Smooth muscle cell of the brain vasculature (primary cell): ENCODE results near the gene EFCAB7.

Experiments used
- DNase-seq: peaks from one replicate; pipeline ENCODE4 v3.0.0-alpha.2; 2012; ENCODE audit warnings: low read depth, low spot score

The EFCAB7 gene, protein sequence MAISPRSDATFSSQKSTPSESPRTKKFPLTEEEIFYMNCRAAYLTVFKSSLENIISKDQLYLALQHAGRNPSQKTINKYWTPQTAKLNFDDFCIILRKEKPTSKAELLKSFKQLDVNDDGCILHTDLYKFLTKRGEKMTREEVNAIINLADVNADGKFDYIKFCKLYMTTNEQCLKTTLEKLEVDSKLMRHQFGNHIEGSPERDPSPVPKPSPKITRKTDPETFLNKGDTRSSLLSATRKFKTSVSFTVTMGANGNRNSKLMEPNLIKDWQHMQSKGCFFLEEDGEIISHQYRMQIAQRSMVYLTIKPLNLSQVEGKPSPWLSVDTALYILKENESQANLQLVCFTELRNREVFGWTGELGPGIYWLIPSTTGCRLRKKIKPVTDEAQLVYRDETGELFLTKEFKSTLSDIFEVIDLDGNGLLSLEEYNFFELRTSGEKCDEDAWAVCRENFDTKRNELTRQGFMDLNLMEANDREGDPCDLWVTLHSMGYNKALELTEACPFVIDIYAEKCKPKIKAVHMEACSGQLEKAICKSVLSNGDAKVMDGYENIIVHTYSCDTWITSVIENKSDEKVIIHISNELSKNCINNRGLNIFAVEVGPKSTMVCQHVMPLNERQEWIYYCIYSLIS

DNA sequence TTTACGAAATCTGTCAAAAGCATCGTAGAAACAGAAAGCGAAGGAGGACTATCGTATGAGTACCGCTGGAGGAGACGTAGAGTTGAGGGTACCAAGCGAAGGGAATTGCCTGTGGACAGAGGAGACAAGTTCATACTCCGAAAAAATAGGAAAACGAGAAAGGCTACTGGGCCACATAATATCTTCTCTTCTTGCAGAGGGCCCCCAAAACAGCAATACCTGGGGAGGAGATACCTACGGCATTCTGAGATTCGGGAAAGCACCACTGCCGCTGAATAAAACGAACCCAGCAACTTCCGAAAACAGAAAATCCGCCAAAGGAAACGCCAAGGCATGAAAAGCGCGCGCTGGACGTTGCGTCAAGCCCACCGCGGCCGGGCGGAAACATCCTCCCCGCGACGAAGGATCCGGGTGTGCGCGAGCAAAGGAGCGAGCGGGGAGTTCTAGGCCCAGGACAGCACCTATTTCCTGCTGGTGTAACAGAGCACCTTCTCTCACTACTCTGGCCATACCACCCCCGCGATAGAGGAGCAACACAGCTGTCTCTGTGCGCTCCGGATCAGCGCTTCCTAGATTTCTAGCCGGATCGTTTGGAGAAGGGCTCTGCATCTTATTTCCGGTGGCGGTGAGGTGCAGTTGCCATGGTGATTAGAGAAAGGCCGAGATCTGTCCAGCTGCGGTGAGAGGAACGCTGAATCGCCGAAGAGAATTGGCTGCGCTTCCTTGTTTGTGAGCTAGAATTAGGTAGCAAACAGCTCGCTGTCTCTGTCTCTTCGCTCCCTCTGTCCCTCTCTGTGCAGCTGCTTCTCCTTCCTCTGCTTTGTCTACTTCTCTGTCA lies at the start of gene EFCAB7, which contains the start of gene ITGB3BP:
TSS of gene EFCAB7 (plus strand) at position 635 of the 838 bp plus-strand sequence. CDS start 2,048 bp downstream, outside the sequence.
TSS of gene ITGB3BP (minus strand) at position 335 of the 838 bp plus-strand sequence. CDS start at position 243, 92 bp downstream.
- peak; percentile 82 for DNase-seq

DNA sequence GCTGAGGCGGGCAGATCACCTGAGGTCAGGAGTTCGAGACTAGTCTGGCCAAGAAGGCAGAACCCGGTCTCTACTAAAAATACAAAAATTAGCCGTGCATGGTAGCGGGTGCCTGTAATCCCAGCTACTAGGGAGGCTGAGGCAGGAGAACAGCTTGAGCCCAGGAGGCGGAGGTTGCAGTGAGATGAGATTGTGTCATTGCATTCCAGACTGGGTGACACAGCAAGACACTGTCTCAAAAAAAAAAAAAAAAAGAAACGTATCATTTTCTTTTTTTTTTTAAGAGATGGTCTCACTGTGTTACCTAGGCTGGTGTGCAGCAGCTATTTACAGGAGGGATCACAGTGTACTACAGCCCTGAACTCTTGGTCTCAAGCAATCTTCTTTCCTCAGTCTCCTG lies 47.6 kb upstream of the EFCAB7 start:
- DNase-seq = no peak

DNA sequence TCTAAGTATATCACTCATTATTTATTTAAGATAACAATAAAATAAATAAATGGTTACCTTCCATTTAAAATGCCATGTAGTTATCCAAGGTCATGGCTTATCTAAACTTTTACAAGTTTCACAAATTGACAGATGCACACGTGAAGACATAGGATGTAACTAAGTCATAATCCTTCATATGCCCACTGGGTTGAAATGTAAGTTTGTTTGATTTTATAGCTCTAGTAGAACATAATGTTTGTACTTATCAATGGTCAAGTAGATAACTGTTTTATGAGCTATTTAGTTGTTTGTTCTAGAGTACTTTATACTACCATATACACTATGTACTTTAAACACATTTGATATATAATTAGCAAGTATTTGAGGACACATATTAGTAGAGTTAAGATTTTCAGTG lies 43.3 kb upstream of the EFCAB7 start:
- no peak for DNase-seq

DNA sequence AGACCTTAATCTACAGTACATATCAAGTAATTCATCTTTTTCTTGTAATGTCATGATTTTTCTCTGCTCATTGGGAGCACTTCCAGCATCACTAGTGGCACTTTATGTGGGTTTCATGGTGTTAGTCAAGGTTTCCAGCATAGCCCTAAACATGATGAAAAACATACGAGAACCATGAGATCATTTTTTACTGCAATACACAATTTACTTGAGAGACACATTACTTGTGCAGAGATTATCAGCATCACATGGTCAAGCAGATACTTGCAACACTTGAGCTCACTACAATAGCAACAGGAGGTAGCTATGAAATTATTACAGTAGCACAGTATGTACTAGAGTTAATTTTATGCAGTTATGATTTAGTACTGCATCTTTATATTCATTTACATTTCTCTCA lies 36.7 kb upstream of the EFCAB7 start:
- DNase-seq = no peak

DNA sequence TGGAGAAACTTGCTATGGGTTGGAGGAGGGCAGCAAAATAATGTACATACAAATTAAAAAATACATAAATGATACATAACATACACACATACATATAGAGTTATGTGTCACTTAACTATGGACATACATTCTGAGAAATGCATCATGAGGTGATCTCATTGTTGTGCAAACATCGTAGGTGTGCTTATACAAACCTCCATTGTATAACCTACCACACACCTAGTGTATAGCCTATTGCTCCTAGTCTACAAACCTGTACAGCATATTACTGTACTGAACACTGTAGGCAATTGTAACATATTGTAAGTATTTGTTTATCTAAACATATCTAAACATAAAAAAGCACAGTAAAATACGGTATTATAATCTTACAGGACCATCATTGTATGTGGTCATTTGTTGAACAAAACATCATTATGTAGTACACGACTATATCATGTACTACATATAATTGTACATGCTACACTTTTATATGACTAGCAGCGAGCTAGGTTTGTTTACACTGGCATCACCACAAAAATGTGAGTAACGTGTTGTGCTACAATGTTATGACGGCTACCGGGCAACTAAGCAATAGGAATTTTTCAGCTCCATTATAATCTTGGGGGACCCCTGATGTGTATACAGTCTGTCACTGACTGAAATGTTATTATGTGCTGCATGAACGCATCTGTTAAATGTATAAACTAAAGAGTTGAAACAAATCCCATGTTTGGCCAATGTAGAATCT lies 35.8 kb upstream of the EFCAB7 start:
- peak; percentile 12 for DNase-seq

DNA sequence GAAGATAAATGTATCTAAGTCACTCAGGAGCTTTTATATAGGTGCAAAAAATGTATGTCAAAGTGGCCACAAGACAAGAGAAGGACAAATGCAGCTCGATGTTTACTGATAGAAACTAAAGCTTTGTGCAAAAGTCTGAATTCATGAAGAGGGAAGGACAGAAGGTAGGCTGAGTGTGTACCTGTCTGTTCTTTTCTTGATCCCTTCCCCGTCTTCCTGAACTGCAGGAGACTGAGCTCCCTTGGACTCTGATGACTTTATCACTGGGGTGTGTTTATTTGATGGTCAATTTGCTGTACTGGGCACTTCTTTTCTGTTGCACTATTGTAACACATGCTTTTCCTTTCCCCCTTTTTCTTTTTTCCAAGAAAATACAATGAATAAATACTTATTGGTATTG lies 25.7 kb upstream of the EFCAB7 start:
- DNase-seq = no peak

DNA sequence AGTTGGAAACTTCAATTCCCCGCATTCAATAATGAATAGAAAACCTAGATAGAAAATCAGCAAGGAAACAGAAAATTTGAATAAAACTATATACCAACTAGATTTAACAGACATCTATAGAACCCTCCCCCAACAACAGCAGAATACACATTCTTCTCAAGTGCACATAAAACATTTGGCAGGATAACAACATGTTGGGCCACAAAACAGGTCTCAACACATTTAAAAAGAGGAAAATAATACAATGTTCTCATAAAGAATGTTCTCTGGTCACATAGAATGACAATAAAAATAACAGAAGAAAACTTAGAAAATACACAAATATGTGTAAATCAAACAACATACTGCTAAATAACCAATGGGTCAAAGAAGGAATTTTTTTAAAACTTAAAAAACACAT lies 25.2 kb upstream of the EFCAB7 start:
- no peak for DNase-seq

DNA sequence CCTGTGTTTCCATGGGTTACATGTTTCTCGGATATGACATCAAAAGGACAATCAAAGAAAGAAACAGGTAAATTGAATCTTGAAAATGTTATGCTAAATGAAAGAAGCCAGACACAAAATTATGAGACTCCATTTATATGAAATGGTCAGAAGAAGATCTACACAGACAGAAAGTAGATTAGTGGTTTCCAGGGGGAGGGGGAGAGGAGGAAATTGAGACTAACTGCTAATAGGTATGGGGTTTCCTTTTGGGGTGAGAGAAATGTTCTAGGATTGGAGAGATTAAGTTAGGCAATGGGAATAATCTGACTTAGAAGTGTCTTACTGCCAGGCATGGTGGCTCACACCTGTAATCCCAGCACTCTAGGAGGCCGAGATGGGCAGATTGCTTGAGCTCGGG lies 22.1 kb upstream of the EFCAB7 start:
- no peak for DNase-seq

DNA sequence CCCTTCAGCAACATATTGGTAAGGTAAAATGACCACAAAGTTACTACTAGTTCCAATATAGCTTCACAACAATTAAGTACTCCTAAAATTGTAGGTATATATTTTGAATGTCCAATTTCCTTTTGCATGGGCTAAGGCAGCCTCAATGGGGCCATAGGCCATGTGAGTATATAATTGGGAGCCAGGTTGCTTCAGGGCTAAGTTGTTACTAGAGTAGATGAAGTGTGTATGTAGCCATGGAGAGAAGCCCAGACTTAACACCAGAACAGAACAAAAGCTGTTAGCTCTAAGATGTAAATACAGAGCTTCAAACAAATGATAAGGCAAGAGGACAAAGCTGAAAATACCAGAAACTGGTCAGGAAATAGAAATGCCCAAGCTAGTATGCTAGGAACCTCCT lies 16.5 kb upstream of the EFCAB7 start:
- no peak for DNase-seq

DNA sequence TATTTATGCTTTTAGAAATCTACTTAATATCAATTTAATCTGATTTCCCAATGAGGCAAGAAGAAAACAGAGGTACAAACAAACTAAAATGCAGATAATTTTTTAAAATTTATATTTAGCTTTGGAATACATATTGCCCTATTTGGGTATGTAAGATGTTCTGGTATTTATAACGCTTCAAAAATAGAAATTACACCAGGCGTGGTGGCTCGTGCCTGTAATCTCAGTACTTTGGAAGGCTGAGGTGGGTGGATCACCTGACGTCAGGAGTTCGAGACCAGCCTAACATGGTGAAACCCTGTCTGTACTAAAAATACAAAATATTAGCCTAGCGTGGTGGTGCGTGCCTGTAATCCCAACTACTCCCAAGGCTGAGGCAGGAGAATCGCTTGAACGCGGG lies 13.6 kb upstream of the EFCAB7 start:
- DNase-seq = no peak

DNA sequence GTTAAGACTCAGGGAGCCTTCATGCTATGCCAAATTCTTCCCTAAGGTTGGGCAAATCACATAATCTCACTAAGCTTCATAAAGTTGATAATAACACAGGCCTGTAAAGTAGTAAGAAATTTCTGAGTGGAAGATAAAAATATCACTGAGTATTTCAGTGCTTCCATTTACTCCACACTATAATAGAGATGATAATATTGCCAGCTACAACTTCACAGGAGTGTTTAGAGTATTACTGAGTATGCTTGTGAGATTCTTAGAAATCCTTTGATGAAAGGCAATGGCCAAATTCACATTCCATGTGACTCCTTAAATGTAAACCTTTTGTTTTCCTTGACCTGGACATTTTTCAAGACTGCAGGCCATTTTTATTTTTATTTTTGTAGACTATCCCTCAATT lies 10.7 kb upstream of the EFCAB7 start:
- no peak for DNase-seq

DNA sequence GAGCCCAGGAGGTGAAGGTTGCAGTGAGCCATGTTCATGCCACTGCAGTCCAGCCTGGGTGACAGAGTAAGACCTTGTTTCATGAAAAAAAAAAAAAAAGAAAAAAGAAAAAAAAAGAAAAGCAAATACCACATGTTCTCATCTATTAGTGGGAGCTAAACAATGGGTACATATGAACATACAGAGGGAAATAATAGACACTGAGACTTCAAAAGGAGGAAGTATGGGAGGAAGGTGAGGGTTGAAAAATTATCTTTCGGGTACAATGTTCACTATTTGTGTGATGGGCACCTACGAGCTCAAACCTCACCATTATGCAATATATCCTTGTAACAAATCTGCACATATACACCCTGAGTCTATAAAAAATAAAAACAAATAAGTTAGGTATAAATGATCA lies 6.7 kb upstream of the EFCAB7 start:
- no peak for DNase-seq

DNA sequence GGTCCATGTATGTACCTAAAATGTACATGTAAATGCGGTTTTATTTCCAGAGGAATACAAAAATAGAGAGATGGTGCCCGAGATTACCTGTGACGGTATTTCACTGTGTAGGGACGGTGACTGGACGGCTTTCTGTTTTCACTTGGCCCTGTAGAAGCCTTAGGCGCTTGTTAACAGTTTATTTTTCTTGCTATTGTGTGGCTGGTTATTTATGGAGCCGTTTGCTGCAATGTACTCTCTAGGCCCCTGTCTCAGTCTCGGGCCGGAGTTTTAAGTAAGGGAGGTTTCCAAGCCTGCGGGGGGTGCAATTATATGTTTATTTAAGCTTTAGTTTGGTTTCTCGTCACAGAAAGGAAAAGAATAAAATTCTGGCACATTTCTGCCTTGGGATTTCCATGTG lies 413 bp downstream of the EFCAB7 start:
- DNase-seq = peak; percentile 1

DNA sequence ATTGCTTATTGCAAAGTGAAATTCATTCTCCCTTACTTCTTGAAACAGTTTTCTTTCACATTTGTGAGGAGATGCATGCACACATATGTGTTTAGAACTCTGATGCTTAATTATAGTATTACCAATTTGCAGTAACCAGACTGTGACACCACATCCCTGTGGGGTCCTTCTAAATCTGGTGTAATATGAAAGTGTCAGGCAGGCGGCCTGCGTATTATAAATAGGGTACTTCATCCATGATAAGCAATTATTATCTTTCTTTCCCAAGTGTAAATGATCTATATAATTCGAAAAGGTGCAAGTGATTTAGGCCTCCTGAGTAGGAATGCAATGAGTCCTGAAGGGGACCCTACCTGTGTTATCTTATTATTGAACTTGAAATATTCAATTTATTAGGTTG lies 876 bp downstream of the EFCAB7 start:
- no peak for DNase-seq

DNA sequence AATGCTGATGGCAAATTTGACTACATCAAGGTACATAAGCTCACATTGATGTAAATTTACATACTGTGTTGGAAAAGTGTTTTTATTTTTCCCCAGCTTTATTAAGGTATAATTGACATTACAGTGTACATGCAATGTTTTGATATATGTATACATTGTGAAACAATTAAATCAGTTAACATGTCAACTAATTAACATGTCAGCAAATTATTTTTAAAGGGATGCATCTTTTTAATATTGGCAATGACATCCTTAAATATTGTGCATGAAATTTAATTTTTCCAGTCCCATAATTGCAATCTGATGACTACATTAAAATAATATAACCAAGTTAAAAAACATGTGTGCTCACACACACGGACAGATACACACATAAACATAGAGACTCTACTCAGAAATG lies 9.4 kb downstream of the EFCAB7 start:
- DNase-seq = no peak

DNA sequence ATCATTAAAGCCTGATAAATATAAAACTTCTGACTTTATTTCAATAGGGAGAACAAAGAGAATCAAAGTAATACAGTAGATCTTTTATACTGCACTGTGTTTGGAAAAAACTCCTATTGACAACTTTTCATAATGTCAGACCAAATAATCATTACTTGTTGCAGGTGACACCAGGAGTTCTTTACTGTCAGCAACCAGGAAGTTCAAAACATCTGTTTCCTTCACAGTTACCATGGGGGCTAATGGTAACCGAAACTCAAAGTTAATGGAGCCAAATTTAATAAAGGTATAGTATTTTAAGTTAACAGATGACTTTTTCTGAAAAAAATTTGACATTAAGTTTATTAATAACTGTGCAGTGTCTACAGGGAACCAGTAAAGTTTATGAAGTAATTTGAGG lies 10.6 kb downstream of the EFCAB7 start:
- DNase-seq = no peak

DNA sequence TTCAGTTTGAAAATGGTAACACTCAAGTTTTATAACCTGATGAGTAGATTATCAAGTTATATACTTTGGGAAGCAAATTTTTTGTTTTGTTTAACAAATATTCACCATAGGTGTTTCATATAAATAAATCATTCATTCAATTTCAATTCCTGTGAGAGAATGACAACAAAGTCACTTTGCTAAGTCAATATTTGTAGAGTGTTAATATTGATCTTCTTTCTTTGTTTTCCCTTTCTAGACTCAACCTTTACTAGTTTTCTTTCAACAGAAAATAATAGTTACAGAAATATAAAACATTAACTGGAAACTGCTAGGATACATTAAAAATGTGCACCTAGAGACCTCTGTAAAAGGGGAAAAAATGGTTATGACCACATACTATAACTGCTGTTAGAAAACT lies 11.1 kb downstream of the EFCAB7 start:
- no peak for DNase-seq

DNA sequence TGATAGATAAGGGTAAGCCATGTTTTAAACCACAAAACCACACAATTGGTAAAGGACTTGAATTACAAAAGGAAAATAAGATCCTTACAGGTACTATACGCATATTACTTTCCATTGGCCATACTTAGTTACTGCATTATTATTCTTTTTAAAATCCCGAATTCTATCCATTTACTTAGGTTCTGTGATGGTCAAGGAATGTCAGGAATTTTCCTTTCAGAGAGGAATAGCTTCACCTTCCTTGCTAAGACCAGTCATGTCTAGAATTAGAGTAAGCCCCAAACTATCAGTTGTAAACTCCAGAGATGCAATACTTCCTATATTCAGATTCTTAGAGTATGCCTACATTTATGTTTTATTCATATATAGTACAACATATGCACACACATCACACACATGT lies 13.7 kb downstream of the EFCAB7 start:
- no peak for DNase-seq

DNA sequence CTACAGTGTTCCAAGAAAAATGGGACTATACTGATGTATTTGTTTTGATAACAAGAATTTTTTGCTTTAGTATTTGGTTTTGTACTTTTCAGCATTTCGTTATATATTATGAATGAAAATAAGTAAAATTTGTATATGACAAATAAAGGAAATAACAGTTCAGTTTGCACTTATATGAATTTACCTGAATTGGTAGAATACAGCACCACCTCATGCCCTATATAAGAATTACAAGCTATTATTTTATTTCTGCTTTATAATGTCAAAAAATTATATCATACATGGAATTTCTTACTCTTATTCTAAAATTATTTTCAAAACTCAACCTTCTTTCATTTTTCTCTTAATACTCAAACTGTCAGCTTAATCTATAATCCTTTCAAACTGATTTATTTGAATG lies 14.6 kb downstream of the EFCAB7 start:
- no peak for DNase-seq

DNA sequence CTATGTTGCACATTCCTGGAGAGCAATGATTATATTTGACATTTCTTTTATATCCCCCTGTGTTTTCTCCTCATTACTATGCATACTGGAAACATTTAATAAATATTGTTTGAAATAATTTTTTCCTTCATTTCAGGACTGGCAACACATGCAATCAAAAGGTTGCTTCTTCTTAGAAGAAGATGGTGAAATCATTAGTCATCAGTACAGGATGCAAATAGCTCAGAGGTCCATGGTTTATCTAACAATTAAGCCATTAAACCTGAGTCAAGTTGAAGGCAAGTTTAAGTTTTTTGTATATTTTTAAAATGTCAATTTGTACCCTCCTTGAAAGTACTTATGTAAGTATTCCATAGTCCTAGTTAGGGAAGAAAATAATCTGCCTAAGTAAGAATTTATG lies 22.5 kb downstream of the EFCAB7 start:
- DNase-seq = no peak

DNA sequence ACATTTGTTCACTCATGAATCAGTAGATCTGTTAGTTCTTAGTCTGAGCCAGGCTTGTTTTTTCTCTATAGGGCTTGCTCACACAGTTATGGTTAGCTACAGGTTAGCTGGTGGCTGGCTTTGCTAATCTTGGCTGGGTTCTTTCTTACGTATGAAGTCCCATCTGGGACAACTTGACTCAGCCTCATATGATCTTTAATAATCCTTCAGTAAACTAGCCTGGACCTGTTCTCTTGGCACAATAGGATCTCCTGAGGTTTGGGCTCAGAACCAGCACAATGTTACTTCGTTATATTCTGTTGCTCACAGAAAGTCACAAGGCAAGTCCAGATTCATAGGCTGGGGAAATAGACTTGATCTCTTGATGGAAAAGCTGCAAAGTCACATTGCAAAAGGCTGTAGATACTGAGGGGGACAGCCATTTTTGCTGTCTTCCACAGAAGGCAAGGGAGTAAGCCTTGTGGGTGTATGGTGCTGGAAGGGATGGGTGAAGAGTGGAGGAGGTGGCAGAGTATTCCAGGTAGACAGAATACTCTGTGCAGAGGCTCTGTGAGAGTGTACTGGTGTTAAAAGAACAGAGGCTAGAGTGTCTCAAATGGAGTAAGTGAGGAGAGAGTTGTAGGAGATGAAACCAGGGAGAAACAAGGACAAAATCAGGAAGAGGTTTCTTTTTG lies 24.4 kb downstream of the EFCAB7 start:
- no peak for DNase-seq
